ENCODE data around the gene KCNK1. TPM values are rescaled to one million over a fixed set of nuclear protein-coding genes. Genes with fewer than 3 reads are reported as not detected.

The KCNK1 gene
- total RNA-seq, 1 experiment from 2014 or later: 24.3 TPM

- Mint-ChIP-seq H3K4me3 (ENCODE audit: unreplicated experiment) (no peak overlapping the region), H3K4me1 (ENCODE audit: insufficient read depth, unreplicated experiment) (peaks cover 51% of the 10 kb centered on the region), H3K27ac (ENCODE audit: low read depth, unreplicated experiment) (peak overlapping the region; percentile 4), H3K9me3 (ENCODE audit: unreplicated experiment) (no peaks in the 10 kb centered on the region), H3K27me3 (ENCODE audit: insufficient read depth, unreplicated experiment) (no peaks in the 10 kb centered on the region), H3K36me3 (ENCODE audit: insufficient read depth, unreplicated experiment) (peaks cover 6% of the 10 kb centered on the region)
- no TSS peak for BruUV-seq (replicated peaks)
- POLR2A ChIA-PET: interaction anchor here (0.7 to 4.2 kb wide), 9 partner anchors 9 to 149 kb away, joined by 3 to 28 read pairs (median 3); no protein-coding TSS in a partner anchor
- CTCF ChIA-PET: interaction anchor here (0.6 to 6.0 kb wide), 8 partner anchors 10 to 409 kb away, joined by 3 to 30 read pairs (median 3); no protein-coding TSS in a partner anchor
- no peak for TF ChIP-seq CTCF (IDR thresholded peaks at IDR 0.05; ENCODE audit: unreplicated experiment)
- peak; percentile 54 for DNase-seq (ENCODE audit: unreplicated experiment)
- intact Hi-C loops (cut with micrococcal nuclease): no loop called here
These were observed 42.8 kb downstream of the KCNK1 start for GRCh38 chr1:233656687-233657086.

- H3K36me3 Mint-ChIP-seq (ENCODE audit: insufficient read depth, unreplicated experiment): peaks cover 13% of the 10 kb centered on the region
- peaks cover 56% of the 10 kb centered on the region for H3K4me1 Mint-ChIP-seq (ENCODE audit: insufficient read depth, unreplicated experiment)
- ChIA-PET CTCF (interaction anchor here (0.6 to 6.0 kb wide), 6 partner anchors 9 to 1432 kb away, joined by 3 to 30 read pairs (median 4); no protein-coding TSS in a partner anchor), POLR2A (interaction anchor here (0.7 to 4.2 kb wide), 4 partner anchors 8 to 25 kb away, joined by 4 to 28 read pairs (median 4); no protein-coding TSS in a partner anchor)
- DNase-seq (ENCODE audit: unreplicated experiment): no peak
- H3K9me3 Mint-ChIP-seq (ENCODE audit: unreplicated experiment): peaks cover 7% of the 10 kb centered on the region
- TF ChIP-seq CTCF (IDR thresholded peaks at IDR 0.05; ENCODE audit: unreplicated experiment): no peak
- no peak overlapping the region for H3K4me3 Mint-ChIP-seq (ENCODE audit: unreplicated experiment)
- intact Hi-C loops (cut with micrococcal nuclease): no loop called here
- BruUV-seq (replicated peaks): no TSS peak
- no peaks in the 10 kb centered on the region for H3K27me3 Mint-ChIP-seq (ENCODE audit: insufficient read depth, unreplicated experiment)
- H3K27ac Mint-ChIP-seq (ENCODE audit: low read depth, unreplicated experiment): peak overlapping the region; percentile 35
These were observed 43.6 kb downstream of the KCNK1 start for GRCh38 chr1:233657466-233657865.

- intact Hi-C loops (cut with micrococcal nuclease): no loop called here
- ChIA-PET CTCF (interaction anchor here (0.6 to 6.0 kb wide), 7 partner anchors 9 to 218 kb away, joined by 3 to 30 read pairs (median 3); no protein-coding TSS in a partner anchor), POLR2A (interaction anchor here (1.0 to 1.6 kb wide), 5 partner anchors 9 to 714 kb away, joined by 3 to 7 read pairs (median 4); partner anchors contain the start of gene COA6)
- H3K36me3 Mint-ChIP-seq (ENCODE audit: insufficient read depth, unreplicated experiment): peaks cover 13% of the 10 kb centered on the region
- DNase-seq (ENCODE audit: unreplicated experiment): no peak
- BruUV-seq (replicated peaks): no TSS peak
- H3K27me3 Mint-ChIP-seq (ENCODE audit: insufficient read depth, unreplicated experiment): no peaks in the 10 kb centered on the region
- H3K9me3 Mint-ChIP-seq (ENCODE audit: unreplicated experiment): peaks cover 8% of the 10 kb centered on the region
- TF ChIP-seq CTCF (IDR thresholded peaks at IDR 0.05; ENCODE audit: unreplicated experiment): no peak
- peaks cover 46% of the 10 kb centered on the region for H3K4me1 Mint-ChIP-seq (ENCODE audit: insufficient read depth, unreplicated experiment)
- H3K27ac Mint-ChIP-seq (ENCODE audit: low read depth, unreplicated experiment): no peak overlapping the region
- H3K4me3 Mint-ChIP-seq (ENCODE audit: unreplicated experiment): no peak overlapping the region
These were observed 45.6 kb downstream of the KCNK1 start for GRCh38 chr1:233659495-233659894.

GRCh38 chr1:233661376-233662159 lies 47.7 kb downstream of the KCNK1 start:
- intact Hi-C loops (cut with micrococcal nuclease): no loop called here
- Mint-ChIP-seq H3K36me3 (ENCODE audit: insufficient read depth, unreplicated experiment) (peaks cover 9% of the 10 kb centered on the region), H3K27me3 (ENCODE audit: insufficient read depth, unreplicated experiment) (no peaks in the 10 kb centered on the region), H3K9me3 (ENCODE audit: unreplicated experiment) (peaks cover 8% of the 10 kb centered on the region), H3K4me1 (ENCODE audit: insufficient read depth, unreplicated experiment) (peaks cover 30% of the 10 kb centered on the region), H3K4me3 (ENCODE audit: unreplicated experiment) (no peak overlapping the region), H3K27ac (ENCODE audit: low read depth, unreplicated experiment) (no peak overlapping the region)
- ChIA-PET POLR2A (interaction anchor here (0.7 to 0.9 kb wide), 2 partner anchors 9 to 15 kb away, joined by 3 read pairs; no protein-coding TSS in a partner anchor), CTCF (interaction anchor here (0.8 to 2.0 kb wide), 2 partner anchors 11 to 222 kb away, joined by 3 to 8 read pairs; no protein-coding TSS in a partner anchor)
- no TSS peak for BruUV-seq (replicated peaks)
- DNase-seq (ENCODE audit: unreplicated experiment): no peak
- TF ChIP-seq CTCF (IDR thresholded peaks at IDR 0.05; ENCODE audit: unreplicated experiment): no peak
